Subcutaneous adipose tissue (tissue), 4 donors: Measurements from ENCODE around the gene BACH2. TPM values are rescaled to one million over a fixed set of nuclear protein-coding genes. Genes with fewer than 3 reads are reported as not detected.

ENCODE experiments used
- total RNA-seq, 4 donors: library from RNA; depleted of rRNA; stranded (reverse); fragments of >200 nt; gene quantifications; one replicate each; pipeline ENCODE4 v1.1.0, GENCODE V29; 2016
- TF ChIP-seq, protein P1 (sequence below): fragments of 450-650 bp; IDR thresholded peaks from one replicate; pipeline ENCODE4 v1.5.1; 2016; ENCODE audit warnings: low read depth, mild to moderate bottlenecking, control low read depth, antibody characterized with exemption, moderate library complexity

Gene BACH2
- total RNA-seq, 4 donors from 2014 or later, result 1.7 to 15.4 (median 3.9) TPM

DNA sequence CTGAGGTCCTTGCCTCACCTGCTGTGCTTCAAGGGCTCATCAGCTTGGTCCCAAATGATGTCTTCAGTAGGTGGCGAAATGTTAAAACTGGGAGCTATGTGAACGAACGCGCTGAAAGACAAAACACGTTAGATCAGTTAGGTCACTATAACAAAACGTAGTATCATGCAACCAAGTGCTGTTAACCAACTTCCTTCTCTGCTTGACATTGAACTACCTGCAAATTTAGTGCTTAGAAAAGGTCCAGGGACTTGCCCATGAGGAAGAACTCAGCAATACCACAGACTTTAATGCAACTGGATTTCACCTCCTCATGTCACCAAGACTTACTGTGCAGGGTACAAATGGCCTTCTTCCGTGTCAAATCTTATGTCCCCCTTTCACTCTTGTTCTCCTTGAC lies 24.8 kb downstream of the BACH2 start:
- TF ChIP-seq, protein P1, sequence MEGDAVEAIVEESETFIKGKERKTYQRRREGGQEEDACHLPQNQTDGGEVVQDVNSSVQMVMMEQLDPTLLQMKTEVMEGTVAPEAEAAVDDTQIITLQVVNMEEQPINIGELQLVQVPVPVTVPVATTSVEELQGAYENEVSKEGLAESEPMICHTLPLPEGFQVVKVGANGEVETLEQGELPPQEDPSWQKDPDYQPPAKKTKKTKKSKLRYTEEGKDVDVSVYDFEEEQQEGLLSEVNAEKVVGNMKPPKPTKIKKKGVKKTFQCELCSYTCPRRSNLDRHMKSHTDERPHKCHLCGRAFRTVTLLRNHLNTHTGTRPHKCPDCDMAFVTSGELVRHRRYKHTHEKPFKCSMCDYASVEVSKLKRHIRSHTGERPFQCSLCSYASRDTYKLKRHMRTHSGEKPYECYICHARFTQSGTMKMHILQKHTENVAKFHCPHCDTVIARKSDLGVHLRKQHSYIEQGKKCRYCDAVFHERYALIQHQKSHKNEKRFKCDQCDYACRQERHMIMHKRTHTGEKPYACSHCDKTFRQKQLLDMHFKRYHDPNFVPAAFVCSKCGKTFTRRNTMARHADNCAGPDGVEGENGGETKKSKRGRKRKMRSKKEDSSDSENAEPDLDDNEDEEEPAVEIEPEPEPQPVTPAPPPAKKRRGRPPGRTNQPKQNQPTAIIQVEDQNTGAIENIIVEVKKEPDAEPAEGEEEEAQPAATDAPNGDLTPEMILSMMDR, result no peak

DNA sequence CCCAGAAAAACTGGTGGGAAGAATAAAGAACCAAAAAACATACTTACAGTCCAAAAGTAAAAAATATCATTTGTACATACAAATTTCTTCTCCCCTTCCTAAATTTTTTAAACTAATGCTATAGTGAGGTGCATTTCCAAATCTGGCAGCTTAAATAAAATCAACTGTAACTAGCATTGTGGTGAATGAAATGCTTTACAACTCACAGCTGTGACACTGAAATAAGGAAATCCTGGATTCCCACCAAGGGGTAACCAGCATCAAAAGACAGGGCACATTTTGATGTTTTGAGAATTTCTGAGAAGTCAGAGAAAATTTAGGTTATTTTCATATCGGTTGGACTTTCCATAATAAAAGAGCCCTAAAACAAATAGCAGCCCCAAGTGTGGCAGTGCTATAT lies 27.3 kb downstream of the BACH2 start:
- TF ChIP-seq, protein P1, result no peak

DNA sequence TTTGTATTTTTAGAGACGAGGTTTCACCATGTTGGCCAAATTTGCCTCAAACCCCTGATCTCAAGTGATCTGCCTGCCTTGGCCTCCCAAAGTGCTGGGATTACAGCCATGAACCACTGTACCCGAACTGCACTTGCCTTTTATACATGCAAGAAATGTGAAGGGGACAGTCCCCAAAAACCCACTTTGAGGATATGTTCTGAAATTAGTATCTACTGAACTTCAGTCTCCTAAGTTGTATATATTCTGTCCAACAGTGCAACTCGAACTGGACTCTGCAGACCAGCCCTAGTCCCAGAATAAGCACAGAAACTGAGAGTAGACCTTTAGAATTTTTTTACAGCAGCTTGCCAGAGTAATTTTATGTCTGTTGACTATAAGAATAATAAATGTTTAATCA lies 28.5 kb downstream of the BACH2 start:
- TF ChIP-seq, protein P1, result no peak

DNA sequence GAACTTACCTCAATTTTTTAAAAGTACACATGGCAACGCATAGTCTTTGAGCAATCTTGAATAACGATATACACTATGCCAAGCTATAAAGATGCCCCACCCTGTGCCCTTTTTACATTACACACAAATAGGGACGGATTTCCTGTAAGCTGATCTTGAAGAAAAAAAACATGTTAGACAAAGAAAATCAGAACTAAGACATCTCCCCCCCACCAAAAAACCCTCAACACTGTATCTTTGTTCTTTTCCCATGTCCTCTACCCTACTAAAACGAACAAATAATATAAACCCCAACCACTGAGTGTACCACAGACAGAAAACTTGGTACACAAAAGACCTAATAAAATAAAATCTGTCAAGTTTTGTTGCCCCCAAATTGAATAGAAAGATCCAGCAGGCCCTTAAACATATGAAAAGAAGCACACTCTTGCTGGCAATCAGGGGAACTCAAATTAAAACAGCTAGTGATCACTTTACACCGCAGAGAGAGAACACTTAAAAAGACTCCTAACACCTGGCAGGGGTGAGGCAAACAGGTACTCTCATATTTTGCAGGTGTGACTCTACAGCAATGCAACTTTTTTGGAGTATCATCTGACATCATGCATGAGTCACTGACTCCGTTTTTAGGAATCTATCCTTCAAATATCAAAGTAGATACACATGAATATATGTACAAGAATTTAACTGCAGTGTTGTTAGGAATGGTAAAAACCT lies 29.6 kb downstream of the BACH2 start:
- TF ChIP-seq, protein P1, result no peak

DNA sequence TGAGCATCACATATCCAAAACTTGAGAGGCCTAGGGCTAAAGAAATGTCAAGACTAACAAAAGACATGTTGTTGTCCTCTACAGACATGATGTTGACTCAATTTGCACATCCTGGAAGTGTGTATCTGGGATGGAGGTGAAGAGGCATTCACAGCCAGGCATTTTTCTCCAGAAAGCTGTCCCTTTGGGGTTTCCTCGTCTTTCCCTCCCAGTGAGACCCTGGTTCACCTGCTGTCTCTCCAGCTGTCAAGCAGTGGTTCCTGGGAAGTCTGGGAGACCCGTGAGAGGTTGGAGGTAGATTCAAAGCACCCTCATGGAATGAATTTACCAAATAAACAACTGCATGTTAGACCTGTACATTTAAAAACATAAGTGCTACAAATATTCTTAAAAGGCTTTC lies 32.1 kb downstream of the BACH2 start:
- TF ChIP-seq, protein P1, result no peak

DNA sequence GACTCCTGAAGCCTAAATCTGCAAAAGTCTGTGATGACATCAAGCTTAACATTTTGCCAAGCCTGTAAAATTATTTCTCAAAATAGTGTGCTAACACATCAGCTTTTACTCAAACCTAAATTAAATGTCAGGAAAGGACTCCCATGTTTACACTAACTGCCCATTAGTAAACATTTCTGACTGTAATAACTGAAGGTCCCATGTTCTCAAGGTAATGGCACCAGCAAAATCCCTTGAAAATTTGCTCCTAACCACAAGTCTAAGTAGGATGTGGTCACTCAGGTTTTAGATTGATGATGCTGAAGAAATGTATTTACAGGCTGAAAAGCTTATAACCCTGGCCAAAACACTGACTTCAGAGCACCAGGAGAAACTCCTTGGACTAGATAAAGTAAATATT lies 33.0 kb downstream of the BACH2 start:
- TF ChIP-seq, protein P1, result no peak

DNA sequence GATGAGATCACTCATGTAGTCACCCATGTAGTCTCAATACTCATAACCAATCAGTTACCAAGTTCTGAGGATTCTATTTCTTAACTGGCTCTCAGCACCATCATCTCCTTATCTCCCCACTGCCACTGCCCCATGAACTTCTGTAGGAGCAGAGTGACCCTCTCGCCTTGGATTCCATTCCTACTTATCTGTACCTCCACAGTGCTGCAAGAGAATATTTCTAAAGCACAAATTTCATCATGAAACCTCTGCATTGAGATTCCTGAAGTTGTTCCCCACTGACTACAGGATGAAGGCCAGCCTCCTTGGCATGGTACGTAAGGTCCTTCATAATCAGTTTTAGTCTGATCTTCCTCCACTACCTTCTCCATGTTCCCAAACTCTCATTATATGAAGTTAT lies 34.8 kb downstream of the BACH2 start:
- TF ChIP-seq, protein P1, result no peak
